ENCODE data around the gene UMODL1.
A peak's percentile ranks its signal among the peaks of the same experiment; 100 is the strongest.

The UMODL1 gene

DNA sequence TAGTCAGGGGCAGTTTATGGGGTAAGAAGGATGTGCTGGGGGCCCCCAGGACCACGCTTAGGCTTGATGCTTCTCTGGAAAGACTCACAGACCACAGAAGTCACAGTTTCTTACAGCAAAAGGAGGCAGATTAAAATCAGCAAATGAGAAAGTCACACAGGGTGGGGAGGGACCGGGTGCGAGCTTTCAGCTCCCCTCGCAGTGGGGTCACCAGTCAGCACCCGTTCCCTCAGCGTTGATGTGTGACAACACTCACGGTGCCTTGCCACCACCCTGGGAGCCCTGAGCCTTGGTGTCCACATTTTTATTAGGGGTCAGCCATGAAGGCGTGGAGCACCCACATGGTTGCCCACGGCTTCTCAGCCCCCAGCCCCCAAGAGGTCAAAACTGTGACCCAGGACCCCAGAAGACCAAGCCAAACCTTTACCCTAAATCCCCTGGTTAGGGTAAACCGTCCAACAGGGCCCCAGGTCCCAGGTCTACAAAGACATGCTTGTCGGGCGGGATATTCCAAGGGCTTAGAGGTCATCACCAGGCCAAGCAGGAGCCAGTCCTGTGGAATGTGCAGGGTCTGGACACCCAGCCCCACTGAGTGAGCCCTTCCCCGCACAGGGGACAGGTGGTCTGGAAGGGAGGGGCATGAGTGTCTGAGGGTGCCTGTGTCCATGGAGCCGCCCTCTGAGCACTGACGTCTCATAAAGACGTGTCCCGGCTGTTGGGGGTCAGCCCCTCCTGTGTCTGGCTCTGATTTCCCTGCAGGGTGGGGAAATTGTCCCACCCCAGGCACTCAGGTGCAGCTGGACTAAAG, 83.3 kb downstream of the UMODL1 start:
- no peak for DNase-seq

- no peak for DNase-seq
Measured at GRCh38 chr21:42155045-42155855, 84.1 kb downstream of the UMODL1 start.

DNA sequence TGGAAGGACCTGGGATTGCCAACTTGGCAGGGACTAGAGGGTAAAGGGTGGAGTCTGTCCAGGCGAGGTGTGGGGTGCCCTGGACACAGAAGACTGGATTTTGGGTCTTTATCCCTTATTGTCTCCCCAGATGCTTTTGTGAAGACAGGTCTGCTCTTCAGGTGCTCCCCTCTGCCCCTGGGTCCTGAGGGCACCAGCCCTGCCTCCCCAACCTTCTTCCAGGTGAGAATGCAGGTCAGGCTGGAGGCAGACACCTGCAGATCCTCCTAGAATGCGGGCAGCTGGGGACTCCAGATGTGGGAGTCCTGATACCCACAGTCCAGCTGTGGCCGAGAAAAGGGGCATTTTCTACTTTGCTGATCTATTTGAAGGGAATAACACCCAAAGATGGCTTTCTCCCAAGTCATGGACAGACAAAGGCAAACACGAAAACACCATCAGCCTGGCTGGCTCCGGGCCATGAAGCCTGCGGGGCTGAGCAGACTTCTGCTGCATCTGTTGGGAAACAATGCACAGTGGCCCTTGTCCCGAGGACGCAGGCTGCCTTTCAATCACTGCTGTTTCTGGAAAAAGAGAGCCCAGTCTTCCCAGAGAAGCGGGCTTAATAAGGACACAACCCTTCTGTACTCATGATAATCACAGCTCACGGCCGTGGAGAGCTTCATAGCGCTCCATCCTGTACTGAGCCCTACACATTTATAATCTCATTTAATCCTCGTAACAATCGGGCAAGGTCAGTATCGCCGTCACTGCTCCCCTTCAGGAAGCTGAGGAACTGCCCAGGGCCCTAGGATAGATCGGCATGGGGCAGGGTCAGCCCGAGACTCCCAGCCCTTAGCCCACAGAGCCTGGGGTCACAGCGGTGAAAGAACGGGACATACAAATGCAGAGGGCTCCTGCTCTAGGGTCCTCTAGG, 85.8 kb downstream of the UMODL1 start:
- peak; percentile 38 for DNase-seq

- no peak for DNase-seq
Measured at GRCh38 chr21:42157606-42158310, 86.6 kb downstream of the UMODL1 start.

GRCh38 chr21:42158846-42159245, 87.7 kb downstream of the UMODL1 start:
- no peak for DNase-seq

- no peak for DNase-seq
Measured at GRCh38 chr21:42159560-42160110, 88.5 kb downstream of the UMODL1 start.

- no peak for DNase-seq
Measured at GRCh38 chr21:42160111-42160721, 89.1 kb downstream of the UMODL1 start.

- DNase-seq: no peak
Measured at GRCh38 chr21:42160765-42161164, 89.6 kb downstream of the UMODL1 start.

GRCh38 chr21:42161401-42161955, 90.4 kb downstream of the UMODL1 start:
- no peak for DNase-seq

DNA sequence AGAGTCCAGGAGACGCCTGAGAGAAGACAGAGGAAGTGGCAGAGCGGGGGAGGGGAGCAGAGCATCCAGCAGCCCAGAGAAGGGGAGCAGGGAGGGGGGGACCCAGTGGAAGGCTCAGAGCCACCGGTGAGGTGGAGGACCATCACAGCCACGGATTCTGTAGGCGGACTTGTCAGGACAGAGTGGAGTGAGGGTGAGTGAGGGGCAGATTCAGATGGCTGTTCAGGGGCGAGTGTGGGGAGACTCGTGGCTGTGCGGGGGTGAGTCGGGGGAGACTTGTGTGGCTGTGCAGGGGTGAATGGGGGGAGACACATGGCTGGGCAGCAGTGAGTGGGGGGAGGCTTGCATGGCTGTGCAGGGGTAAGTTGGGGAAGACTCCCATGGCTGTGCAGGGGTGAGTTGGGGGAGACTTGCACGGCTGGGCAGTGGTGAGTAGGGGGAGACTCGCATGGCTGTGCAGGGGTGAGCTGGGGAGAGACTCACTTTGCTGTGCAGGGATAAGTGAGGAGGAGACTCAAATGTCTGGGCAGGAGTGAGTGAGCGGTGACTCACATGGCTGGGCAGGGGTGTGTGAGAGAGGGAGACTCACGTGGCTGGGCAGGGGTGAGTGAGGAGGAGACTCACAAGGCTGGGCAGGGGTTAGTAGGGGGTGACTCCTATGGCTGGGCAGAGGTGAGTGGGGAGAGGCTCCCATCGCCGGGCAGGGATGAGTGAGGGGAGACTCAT, 91.0 kb downstream of the UMODL1 start:
- no peak for DNase-seq

DNA sequence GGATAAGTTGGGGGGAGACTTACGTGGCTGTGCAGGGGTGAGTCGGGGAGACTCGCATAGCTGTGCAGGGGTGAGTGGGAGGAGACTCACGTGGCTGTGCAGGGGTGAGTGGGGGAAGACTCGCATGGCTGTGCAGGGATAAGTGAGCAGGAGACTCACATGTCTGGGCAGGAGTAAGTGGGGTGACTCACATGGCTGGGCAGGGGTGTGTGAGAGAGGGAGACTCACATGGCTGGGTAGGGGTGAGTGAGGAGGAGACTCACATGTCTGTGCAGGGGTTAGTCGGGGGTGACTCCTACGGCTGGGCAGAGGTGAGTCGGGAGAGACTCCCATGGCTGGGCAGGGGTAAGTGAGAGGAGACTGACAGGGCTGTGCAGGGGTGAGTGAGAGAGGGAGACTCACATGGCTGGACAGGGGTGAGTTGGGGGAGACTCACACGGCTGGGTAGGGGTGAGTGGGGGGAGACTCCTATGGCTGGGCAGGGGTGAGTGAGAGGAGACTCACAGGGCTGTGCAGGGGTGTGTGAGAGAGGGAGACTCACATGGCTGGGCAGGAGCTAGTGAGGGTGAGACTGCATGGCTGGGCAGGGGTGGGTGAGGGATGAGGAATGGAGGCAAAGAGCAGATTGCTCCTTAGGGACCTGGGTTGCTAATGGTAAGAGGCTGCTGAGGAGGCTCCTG, 91.9 kb downstream of the UMODL1 start:
- no peak for DNase-seq

- DNase-seq: no peak
Measured at GRCh38 chr21:42163511-42163863, 92.4 kb downstream of the UMODL1 start.

GRCh38 chr21:42164064-42164789, 93.1 kb downstream of the UMODL1 start:
- peak; percentile 36 for DNase-seq

DNA sequence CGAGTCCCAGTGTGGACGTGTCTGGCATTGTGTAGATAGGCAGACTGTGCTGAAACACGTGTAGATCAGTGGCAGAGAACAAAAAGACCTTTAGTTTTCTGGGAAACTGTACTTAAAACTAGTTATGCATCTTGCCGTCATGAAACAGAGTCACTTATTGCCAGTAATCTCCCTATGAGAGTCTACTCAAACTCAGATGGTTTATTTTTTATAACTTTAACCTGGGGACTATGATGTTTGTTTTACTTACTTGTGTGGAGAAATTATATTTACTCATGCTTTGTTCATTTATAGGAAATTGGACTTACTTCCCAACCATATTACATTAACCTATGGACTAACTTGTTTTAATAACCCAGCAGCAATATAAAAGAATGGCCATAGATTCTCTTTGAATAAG, 93.7 kb downstream of the UMODL1 start:
- no peak for DNase-seq

DNA sequence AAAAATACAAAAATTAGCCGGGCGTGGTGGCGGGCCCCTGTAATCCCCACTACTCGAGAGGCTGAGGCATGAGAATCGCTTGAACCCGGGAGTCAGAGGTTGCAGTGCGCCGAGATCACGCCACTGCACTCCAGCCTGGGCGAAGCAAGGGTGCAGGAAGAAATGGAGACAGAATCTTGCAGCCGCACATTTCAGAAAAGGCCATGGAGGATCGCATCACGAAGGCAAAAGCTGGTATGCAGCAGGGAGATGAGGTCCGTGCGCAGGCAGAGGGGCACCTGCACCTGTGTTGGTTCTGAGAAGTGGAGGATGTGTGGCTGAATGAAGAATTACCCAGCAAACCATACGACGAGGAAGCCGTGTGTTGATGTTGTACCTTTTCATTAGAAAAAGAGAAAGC, 94.8 kb downstream of the UMODL1 start:
- no peak for DNase-seq

DNA sequence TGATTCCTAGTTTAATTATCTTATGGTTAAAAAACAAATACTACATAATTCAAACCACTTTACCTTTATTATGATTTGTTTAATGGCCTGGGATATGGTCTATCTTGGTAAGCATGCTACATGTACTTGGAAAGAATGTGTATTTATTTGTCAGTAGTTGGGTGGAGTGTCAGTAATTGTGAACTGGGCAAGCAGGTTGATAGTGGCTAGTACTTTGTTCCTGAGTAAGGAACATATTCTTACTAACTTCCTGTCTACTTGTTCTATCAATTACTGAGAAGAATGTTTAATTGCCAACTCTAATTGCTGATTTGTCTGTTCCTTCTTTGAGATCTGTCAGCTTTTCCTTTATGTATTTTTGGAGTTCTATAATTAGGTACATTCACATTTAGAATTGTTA, 98.6 kb downstream of the UMODL1 start:
- DNase-seq: no peak

DNA sequence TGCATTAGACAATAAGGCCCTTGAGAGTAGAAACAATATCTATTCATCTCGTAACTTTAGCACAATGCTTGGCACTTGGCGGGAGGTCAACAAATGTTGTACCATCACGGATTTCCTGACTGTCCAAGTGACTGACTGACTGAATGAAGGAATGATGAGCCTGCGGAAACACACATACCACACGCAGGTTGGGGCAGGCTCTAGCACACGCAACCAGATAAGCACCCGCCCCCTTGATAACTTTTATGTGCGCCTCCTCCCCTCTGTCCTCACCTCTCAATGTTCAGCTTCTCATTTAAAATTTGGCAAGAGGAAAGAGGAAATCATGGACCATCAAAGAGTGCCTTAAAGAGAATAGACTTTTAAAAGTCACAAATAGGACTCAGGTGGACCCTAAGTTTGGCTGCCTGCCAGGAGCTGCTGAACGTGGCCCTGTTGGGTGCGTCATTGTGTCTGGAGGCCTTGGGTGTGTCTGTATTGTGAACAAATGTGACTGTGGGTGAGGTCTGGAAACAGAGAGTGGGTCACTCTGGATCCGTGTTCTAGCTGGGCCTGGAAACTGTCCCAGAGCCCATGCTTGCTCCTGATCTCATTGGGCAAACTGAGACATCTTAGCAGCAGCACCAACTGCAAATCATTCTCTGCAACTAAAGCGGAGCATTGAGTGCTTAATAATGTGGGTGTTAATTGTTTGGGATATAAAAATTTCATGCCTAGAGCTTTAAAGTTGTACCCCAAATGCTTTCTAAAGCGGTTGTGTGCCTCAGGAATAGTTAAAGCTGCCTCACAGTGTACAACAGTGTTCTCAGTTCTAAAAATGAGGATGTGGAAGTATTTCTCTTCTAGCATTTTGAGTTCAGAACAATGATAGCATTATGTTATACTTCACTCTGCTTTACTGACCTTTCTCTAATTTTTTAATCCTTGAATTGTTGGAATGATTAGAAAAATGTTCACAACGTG, 100.3 kb downstream of the UMODL1 start:
- no peak for DNase-seq
